Neural progenitor cell (in vitro differentiated cells): ENCODE data around the gene LRCH3.

Experiments used
- CTCF ChIP-seq: fragments of 200-600 bp; sonication (generic); IDR thresholded peaks from 2 replicates; pipeline ENCODE4 v1.5.1; 2017; ENCODE audit warnings: antibody characterized with exemption, mild to moderate bottlenecking
- EZH2 ChIP-seq: fragments of 200-600 bp; sonication (generic); IDR thresholded peaks from 2 replicates; pipeline ENCODE4 v1.6.1; 2017; ENCODE audit warnings: antibody characterized with exemption, mild to moderate bottlenecking, moderate library complexity
- EZH2phosphoT487 ChIP-seq: fragments of 200-600 bp; sonication (generic); IDR thresholded peaks from 2 replicates; pipeline ENCODE4 v1.6.1; 2017; ENCODE audit warnings: antibody characterized with exemption

GRCh38 chr3:197880491-197881269 is 89.6 kb downstream of the LRCH3 start:
- no peak for TF ChIP-seq CTCF
- no peak for TF ChIP-seq EZH2
- no peak for TF ChIP-seq EZH2phosphoT487
